Esophagus squamous epithelium (tissue), 4 donors: ENCODE data around the gene CCNF.

ENCODE experiments used
- POLR2A ChIP-seq, 4 donors: fragments of 450-650 bp; IDR thresholded peaks; one replicate each; pipeline ENCODE4 v1.6.1; 2017; ENCODE audit warnings: antibody characterized with exemption in 4 of 4, mild to moderate bottlenecking in 4 of 4, moderate library complexity in 3 of 4
- TF ChIP-seq, protein P1 (sequence below), 6 experiments: fragments of 450-650 bp in 4 of 6; fragments of 200-600 bp in 2 of 6; sonication (generic) in 2 of 6; IDR thresholded peaks; one replicate each; pipeline ENCODE4 v1.5.1; 2016 to 2019; ENCODE audit warnings: antibody characterized with exemption in 6 of 6, mild to moderate bottlenecking in 4 of 6, moderate library complexity in 4 of 6

DNA sequence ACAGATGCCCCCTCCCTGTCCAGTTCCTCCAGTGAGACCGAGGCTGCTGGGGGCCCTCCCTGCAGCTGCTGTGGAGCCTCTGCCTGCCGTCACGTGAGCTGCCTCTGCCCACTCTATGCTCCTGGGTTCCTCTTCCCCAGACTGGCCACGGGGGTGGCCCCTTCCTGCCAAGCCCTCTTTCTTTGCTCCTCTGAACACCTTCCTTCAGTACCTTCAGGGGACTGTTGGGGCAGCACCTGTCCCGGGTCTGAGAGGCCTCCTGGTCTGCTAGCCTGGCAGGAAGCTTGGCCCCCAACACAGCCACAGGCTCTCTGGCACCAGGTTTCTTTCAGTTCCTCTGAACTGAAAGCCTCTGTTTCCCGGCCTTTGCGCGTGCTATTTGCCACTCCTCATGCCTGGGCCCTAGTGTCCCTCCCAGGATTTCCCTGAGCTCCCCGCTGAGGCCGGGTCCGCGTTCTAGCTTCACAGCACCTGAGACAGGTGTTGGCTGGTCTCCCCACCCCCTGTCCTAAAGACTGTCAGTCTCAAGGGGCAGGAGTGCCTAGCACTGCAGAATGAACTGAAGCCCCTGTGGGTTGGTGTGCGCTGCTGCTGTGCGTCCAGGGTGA, 77.9 kb downstream of the CCNF start:
- TF ChIP-seq, protein P1, sequence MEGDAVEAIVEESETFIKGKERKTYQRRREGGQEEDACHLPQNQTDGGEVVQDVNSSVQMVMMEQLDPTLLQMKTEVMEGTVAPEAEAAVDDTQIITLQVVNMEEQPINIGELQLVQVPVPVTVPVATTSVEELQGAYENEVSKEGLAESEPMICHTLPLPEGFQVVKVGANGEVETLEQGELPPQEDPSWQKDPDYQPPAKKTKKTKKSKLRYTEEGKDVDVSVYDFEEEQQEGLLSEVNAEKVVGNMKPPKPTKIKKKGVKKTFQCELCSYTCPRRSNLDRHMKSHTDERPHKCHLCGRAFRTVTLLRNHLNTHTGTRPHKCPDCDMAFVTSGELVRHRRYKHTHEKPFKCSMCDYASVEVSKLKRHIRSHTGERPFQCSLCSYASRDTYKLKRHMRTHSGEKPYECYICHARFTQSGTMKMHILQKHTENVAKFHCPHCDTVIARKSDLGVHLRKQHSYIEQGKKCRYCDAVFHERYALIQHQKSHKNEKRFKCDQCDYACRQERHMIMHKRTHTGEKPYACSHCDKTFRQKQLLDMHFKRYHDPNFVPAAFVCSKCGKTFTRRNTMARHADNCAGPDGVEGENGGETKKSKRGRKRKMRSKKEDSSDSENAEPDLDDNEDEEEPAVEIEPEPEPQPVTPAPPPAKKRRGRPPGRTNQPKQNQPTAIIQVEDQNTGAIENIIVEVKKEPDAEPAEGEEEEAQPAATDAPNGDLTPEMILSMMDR (IDR thresholded peaks at IDR 0.05) = no peak
- peak in 1 of 4 donors; percentile 42 for TF ChIP-seq POLR2A (IDR thresholded peaks at IDR 0.05)
